Activated CD4-positive, CD25-positive, alpha-beta regulatory T cell (primary cell): ENCODE results near the gene CHFR.
"Not testable (repeated sequence)": the region's sequence is repeated elsewhere in the genome, so short reads cannot be mapped to it uniquely, and the experiment has no call there.

Experiments
- DNase-seq, 4 experiments: peaks; one replicate each; lab custom pipeline; 2025; lab: John Stamatoyannopoulos, UW

Gene CHFR

DNA sequence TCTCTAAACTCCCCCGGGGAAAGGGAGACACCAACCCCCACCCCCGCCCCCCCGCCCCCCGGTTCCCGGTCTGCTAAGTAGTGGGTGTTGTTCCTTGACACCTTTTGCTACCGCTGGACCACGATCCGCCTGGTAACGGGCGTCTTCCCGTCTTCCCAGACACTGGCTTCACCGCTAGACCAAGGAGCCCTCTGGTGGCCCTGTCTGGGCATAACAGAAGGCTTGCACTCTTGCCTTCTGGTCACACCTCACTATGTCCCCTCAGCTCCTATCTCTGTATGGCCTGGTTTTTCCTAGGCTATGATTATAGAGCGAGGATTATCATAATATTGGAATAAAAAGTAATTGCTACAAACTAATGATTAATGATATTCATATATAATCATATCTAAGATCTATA lies 78.0 kb downstream of the CHFR start:
- not testable (repeated sequence) for DNase-seq

- no peak for DNase-seq
Observed at GRCh38 chr12:132807295-132808092, 79.9 kb downstream of the CHFR start.

GRCh38 chr12:132806857-132807256 lies 80.5 kb downstream of the CHFR start:
- DNase-seq = no peak

- DNase-seq = no peak
Observed at GRCh38 chr12:132804426-132804861, 83.0 kb downstream of the CHFR start.

GRCh38 chr12:132803888-132804287 lies 83.5 kb downstream of the CHFR start:
- DNase-seq = no peak

DNA sequence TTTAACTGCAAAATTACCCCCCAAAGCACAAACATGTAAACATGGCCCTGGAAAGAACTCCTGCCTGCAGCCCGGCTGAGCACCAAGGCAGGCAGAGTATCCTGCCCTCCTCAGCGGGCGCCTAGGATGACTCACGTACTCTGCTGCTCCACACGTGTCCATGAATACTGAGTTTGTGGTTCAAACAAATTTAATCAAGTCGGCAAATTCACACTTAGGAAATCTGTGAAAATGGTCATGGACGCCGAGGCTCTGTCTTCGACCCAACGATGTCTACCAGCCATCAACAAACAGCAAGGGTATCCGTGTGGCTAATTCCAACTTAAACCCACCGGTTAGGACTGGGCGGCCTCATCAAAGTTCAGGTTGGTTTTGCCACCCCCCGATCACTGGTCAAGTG lies 84.3 kb downstream of the CHFR start:
- no peak for DNase-seq

GRCh38 chr12:132801741-132802140 lies 85.7 kb downstream of the CHFR start:
- DNase-seq = no peak

DNA sequence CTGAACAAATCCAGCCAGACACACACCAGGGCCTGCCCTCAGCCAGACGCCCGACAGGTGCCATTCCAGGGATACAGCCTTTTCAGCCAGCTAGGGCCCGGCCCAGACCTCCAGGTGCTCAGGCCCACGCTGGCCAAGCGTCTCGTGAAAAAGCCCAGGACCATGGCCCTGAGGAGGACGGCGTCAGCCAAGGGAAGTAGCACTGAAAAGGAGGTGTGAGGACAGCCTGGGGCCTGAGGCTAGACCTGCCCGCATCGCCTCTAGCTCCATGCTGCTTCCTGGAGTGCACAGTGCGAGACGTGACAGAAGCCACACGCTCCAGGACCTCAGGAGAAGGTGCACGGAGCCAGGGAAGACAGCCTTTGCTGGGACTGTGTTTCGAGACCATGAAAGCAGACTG lies 88.6 kb downstream of the CHFR start:
- no peak for DNase-seq

DNA sequence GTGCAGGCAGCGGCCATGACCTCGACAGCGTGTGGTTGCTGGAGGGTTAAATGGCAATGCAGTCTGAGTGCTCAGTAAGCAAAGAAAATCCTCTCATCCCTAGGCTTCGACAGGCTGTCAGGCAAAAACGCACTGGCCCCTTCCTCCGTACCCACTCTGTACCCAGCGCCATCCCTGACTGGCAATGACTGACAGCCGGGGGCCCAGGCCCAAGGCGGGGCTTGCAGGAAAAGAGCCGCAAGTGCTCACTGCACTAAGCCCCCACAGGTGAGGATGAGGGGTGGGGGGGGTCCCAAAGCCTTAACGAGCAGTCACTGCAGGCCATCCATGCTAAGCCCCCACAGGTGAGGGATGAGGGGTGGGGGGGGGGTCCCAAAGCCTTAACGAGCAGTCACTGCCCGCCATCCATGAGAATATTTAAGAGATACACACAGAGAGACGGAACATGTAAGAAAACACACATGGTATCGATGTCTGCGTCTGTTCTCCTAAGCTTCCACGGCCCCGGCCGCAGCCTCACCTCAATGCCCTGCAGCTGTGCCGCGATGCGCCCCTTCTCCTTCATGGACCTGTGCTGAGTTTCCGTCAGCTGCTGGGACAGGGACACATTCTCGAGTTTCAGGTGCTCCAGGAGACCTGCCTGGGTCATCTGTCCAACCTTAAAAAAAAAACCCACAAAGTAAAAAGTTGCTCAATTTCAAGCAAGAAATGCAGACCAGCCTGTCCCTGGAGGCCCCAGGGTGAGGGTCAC lies 89.4 kb downstream of the CHFR start:
- DNase-seq = no peak

GRCh38 chr12:132795847-132796246 lies 91.6 kb downstream of the CHFR start:
- no peak for DNase-seq

DNA sequence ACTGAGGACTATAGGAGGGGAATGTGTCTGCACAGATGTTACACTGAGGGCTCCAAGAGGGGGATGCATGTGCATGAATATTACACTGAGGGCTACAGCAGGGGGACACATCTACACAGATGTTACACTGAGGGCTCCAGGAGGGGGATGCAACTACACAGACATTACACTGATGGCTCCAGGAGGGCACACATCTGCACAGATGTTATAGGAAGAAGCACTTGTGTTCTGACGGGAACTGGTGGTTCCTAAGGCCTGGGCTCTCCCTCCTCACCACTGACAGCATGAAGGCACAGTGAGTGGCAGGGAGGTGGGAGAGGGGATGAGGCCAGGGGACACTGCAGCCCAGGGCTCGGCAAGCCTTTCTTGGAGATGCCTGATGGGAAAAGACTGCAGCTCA lies 95.5 kb downstream of the CHFR start:
- DNase-seq = not testable (repeated sequence)

GRCh38 chr12:132789099-132789471 lies 98.3 kb downstream of the CHFR start:
- no peak for DNase-seq

- DNase-seq = no peak
Observed at GRCh38 chr12:132788375-132789098, 98.9 kb downstream of the CHFR start.

DNA sequence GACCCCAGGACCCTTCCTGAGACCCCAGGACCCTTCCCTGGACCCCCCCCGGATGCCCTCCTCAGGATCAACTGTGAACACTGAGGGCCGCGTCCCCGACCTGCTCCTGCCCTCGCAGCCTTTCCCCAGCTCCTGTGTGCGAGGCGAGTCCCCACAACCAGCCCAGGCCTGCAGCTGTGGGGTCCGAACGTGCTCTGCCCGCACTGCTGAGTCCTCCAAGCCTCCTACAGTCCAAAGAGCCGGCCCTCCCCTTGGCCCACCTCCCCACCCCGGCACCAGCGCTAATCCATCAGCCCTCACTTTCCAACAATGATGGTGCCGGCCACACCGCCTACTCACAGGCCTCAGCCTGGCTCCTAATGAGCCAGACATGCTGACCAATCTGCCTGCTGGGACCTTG lies 99.5 kb downstream of the CHFR start:
- no peak for DNase-seq

- no peak for DNase-seq
Observed at GRCh38 chr12:132786192-132786591, 101.2 kb downstream of the CHFR start.

GRCh38 chr12:132784580-132784979 lies 102.8 kb downstream of the CHFR start:
- DNase-seq = no peak

DNA sequence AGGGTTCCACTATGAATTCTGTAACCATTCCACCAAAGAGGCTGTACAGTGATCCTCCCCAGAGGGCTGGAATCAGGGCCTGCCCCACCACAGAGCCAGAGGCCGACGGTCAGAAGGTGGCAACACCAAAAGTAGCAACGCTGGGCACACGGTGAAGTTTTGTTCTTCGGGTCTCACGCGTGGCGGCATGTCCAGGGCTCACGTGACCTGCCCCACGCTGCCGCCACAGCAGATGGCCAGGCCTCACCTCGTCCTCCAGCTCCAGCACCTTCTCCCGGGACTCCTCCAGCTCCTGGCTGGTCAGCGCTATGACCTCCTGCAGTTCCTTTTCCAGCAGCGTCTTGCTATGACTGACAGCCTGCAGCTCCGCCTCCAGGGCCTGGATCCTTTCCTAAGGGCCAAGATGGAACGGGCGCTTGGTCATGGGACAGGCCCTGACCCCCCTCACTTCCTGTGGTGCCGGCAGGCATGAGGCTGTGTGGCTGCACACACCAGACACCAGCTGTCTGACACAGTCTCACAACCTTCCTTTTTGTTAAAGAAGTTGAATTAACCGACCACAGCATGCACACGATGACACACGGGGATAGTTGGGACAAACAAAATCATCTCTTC lies 103.4 kb downstream of the CHFR start:
- no peak for DNase-seq
